Measurements from ENCODE around the gene AGBL3.
"Not testable (repeated sequence)": the region's sequence is repeated elsewhere in the genome, so short reads cannot be mapped to it uniquely, and the experiment has no call there.

Gene AGBL3

GRCh38 chr7:135160858-135161653, 174.7 kb downstream of the AGBL3 start:
- H3K4me3 ChIP-seq = no peak overlapping the region
- H3K27ac ChIP-seq = peak overlapping the region in 16 of 21 experiments; percentile 11 to 79 (median 42)

DNA sequence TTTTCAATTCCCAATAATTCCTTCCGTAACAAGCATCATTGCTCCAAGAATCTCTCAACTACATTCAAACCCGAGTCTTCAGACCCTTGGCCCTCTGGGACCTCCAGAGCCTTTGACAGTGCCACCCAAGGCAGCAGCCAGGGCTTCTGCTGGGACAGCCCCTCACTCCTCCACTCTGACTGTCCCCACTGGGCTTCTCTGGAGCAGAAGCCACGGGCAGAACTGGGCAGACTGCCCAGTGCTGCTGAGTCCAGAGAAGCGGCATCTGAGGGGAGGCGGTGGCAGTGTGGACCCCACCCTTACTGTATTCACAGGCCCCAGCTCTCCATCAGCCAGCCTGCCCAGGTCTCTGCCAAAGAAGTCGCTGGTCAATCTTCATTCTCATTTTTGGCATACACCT, 175.4 kb downstream of the AGBL3 start:
- no peak overlapping the region for H3K4me3 ChIP-seq
- peak overlapping the region in 13 of 21 experiments; percentile 7 to 78 (median 43) for H3K27ac ChIP-seq

DNA sequence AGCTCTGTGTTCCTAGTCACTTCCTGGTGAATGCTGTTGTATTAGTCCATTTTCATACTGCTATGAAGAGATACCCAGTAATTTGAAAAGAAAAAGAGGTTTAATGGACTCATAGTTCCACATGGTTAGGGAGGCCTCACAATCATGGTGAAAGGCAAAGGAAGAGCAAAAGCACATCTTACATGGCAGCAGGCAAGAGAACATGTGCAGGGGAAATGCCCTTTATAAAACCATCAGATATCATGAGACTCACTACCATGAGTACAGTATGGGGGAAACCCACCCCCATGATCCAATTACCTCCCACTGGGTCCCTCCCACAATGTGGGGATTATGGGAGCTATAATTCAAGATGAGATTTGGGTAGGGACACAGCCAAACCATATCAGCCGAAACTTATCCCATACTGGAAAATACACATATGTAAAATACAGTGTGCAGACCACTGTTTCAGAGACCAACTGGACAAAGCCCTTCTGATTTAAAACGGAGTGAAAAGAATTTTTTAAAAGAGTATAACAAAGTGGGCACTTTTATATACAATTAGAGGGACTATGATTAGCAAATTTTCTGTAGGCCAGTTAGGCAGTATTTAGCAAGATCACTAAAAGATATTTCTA, 176.2 kb downstream of the AGBL3 start:
- H3K4me3 ChIP-seq = no peak overlapping the region
- peak overlapping the region in 5 of 21 experiments; percentile 7 to 72 (median 24) for H3K27ac ChIP-seq

GRCh38 chr7:135164357-135165061, 178.2 kb downstream of the AGBL3 start:
- peak overlapping the region in 7 of 21 experiments; percentile 13 to 60 (median 25) for H3K27ac ChIP-seq
- no peak overlapping the region for H3K4me3 ChIP-seq

GRCh38 chr7:135165862-135166261, 179.6 kb downstream of the AGBL3 start:
- Histone ChIP-seq H3K27ac (peak overlapping the region in 7 of 21 experiments; percentile 9 to 63 (median 55)), H3K4me3 (no peak overlapping the region)

DNA sequence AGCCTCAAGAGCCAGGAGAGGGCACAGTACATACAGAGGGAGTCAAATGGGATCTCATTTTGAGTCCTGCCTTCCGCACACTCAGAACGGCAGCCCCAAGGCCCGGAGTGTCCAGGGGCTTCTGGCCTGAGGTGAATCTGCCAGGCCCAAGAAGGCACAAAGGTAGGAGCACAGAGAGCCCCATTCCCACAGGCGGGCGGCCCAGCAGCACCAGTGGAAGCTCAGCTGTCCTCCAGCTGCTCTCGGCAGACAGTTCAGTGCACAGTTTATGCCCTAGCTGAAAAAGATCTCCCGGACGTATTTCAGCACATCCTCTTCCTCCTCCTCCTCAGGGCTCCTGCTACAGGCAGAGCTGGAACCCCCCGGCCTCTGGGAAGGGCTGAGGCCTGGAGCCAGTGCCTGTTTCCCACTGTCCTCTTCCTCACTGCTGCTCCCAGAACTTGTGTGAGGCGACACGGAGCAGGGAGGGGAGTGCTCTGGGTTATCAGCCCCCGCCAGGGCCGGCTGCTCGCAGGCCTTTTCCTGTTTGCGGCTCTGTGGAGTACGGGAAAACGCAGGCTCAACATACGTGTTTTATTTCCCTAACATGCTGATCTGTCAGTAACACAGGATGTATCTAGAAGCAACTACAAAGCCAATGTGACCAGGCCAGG, 180.2 kb downstream of the AGBL3 start:
- Histone ChIP-seq H3K27ac (peak overlapping the region in 11 of 21 experiments; percentile 9 to 70 (median 54)), H3K4me3 (no peak overlapping the region)

- peak overlapping the region in 10 of 21 experiments; percentile 13 to 99 (median 36) for H3K27ac ChIP-seq
- no peak overlapping the region for H3K4me3 ChIP-seq
Observed at GRCh38 chr7:135167365-135167917, 181.1 kb downstream of the AGBL3 start.

DNA sequence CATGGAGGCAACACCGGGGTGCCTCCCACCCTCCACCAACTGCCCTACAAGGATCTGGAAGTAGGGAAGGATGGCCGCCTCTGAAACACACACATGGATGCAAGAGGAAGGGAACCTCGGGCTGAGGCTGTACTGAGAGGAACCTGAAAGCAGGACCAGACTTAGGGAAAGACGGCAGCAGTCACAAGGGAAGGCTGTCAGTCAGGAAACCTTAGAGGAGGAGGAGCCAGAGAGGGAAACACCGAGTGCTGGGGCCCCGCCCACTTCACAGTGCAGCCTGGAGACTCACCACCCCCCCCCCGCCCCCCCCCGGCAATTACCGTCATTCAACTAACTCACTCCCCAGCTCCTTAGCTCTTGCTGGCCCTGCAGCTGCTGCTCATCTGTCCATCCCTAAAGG, 181.7 kb downstream of the AGBL3 start:
- no peak overlapping the region for H3K4me3 ChIP-seq
- peak overlapping the region in 11 of 21 experiments; percentile 2 to 99 (median 95) for H3K27ac ChIP-seq

DNA sequence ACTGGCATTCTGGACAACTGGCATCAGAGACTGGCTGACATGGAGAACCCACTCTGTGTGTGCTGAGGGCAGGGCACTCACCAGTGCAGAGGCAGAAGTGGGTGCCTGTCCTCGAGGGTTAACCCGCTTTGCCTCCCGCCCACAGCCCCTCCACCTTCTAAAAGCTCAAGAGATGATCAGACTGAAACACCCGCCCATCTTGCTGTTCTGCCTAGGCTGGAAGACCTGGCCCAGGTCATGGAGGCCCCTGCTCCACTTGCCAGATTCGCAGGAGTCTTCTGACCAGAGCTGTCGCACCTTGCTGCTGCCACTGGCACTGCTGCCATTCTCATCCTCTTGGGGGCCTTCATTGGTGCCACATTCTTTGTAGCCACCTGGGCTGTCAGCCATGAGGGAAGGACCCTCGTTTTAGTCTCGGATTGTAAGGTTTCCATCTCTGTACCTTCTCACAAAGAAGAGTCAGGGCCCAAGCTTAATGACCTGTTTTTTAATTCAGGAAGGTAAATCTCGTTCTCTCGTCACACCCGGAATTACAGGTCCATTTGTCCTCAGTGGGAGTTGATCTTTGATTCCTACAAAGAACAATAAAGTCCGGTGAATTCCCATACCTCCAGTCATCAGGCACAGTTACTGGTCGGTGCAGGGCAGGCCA, 182.3 kb downstream of the AGBL3 start:
- Histone ChIP-seq H3K27ac (peak overlapping the region in 15 of 21 experiments; percentile 2 to 99 (median 97)), H3K4me3 (no peak overlapping the region)

DNA sequence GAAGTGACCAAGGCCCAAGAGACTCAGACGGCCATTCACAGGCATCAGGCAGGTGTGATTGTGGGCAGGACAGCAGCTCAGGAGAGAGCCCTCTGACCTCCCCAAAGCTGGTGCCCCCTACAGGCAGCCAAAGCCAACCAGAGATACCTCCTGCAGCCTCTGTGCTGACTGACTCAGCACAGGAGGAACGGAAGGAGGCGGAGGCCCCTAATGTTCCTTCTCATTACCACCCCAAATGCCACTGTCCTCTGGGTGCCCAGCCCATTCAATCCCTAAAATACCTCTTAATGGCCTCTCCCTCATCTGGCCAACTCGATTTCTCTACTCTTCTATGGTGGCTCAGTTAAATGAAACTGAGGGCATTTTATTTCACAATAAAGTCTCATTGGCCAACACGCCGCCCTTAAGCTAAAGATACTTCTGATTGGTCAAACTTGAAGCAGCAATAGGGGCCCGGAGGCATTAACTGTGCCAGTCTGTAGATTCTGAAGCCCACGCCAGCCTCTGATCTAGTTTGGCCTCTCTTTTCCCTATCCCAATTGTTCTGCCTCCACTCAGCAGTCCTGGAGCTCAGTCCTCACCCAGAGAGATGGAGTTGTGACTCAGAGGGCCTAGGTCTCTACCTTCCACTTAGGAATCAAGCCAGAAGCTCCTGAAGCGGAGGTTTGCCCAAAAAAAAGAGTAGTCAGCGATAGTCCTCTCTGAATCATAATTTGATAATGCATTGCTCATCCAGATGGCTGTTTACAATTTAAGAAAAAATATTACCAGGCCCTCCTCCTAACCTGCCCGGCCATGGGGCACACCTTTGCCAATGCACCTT, 183.0 kb downstream of the AGBL3 start:
- peak overlapping the region; percentile 56 to 82 (median 60) for H3K4me3 ChIP-seq
- H3K27ac ChIP-seq = peak overlapping the region; percentile 85 to 99 (median 97)

- H3K27ac ChIP-seq = peak overlapping the region; percentile 85 to 99 (median 97)
Observed at GRCh38 chr7:135169964-135170273, 183.6 kb downstream of the AGBL3 start.

GRCh38 chr7:135170274-135170997, 184.1 kb downstream of the AGBL3 start, which contains the start of gene CYREN:
Gene CYREN, minus strand, starts transcription at chr7:135170707. Its CDS starts 1,785 bp downstream, at chr7:135168922.
- peak within 1 kb of the TSS; percentile 56 to 82 (median 60) for H3K4me3 ChIP-seq
- peak within 1 kb of the TSS; percentile 85 to 99 (median 97) for H3K27ac ChIP-seq

More at GRCh38 chr7:135169964-135170273, 183.6 kb downstream of the AGBL3 start:
- peak overlapping the region; percentile 56 to 82 (median 60) for H3K4me3 ChIP-seq

DNA sequence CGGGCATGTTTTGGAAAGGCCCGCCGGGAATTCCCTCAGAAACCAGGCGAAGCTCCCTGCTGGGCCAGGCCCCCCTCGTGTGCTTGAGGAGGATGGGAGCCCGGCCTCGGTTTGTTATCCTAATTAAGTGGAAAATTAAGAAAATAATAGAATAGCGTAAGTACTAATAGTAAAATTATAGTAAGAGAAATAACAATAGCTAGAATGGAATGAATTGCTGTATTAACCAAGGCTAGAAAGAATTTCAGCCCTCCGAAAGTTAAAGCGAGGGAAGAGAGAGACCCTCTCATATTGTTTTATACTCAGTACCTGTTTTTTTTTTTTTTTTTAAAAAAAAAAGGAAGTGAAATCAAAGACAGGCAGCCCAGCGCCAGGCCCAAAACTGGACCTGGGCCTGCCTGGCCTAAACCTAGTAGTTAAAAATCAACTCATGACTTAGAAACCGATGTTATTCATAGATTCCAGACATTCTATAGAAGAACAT, 184.7 kb downstream of the AGBL3 start:
- H3K27ac ChIP-seq = peak overlapping the region; percentile 85 to 99 (median 97)
- peak overlapping the region; percentile 56 to 82 (median 60) for H3K4me3 ChIP-seq

DNA sequence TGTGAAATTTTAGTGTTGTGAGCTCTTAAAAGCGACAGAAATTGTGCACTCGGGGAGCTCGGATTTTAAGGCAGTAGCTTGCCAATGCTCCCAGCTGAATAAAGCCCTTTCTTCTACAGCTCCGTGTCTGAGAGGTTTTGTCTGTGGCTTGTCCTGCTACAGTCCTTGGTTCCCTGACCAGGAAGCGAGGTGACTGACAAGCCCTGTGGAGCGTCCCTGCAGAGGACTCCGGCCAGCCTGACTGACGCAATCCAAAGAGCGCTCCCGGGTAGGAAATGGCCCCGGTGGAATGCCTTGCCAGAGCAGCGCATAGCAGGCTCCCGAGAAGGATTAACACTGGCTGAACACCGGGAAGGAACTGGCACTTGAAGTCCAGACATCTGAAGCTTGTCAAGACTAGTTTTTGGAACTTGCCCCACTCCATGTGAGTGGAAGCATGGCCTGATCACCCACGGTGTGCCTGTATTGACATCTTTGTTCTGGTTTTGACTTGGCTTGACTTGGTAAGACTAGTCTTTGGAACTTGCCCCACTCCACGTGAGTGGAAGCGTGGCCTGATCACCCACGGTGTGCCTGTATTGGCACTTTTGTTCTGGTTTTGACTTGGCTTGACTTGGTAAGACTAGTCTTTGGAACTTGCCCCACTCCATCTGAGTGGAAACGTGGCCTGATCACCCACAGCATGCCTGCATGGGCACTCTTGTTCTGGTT, 185.4 kb downstream of the AGBL3 start:
- H3K27ac ChIP-seq = peak overlapping the region in 18 of 21 experiments; percentile 70 to 99 (median 97)
- not testable (repeated sequence) for H3K4me3 ChIP-seq

- not testable (repeated sequence) for H3K4me3 ChIP-seq, H3K27ac ChIP-seq
Observed at GRCh38 chr7:135173916-135174315, 187.6 kb downstream of the AGBL3 start.

DNA sequence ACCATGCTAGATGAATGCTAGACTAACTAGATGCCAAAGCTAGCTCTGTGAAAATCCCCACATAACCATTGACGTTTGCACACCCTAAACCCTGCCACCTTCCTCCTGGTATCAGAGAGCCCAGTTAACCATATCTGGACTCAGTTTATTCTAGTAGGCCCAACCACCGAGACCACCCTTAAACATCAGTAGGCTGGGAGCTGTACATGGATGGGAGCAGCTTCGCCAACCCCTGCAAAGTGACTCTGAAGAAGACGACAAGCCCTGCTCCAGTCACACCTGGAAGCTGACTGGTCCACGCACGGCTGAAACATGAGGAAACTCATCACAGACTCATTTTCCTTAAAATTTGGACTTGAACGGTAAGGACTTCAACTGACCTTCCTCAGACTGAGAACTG, 188.6 kb downstream of the AGBL3 start:
- no peak overlapping the region for H3K4me3 ChIP-seq
- no peak overlapping the region for H3K27ac ChIP-seq

DNA sequence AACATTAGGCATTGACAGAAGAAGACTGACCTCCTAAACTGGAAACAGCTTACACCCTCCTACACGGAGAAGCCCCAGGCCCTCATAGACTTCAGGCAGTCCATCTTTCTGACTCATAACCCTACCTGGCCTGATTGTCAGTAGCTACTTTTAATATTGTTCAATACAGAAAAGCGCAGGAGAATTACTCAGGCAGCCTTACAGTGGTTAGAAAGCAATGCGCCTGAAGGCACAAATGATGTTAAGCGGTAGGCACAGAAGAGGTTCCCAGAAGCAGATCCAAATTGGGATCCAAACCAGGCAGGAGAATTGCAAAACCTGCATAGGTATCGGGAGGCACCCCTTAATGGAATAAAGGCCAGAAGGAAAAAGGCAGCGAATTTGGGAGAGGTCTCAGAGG, 189.6 kb downstream of the AGBL3 start:
- Histone ChIP-seq H3K4me3 (no peak overlapping the region), H3K27ac (peak overlapping the region in 4 of 21 experiments; percentile 31 to 63 (median 54))
